IPS DF 4.7 (cell line): ENCODE data around the gene HPDL.
"Not testable (repeated sequence)": the region's sequence is repeated elsewhere in the genome, so short reads cannot be mapped to it uniquely, and the experiment has no call there.

Experiments used
- DNase-seq: peaks from one replicate; pipeline ENCODE4 v3.0.0-alpha.2; 2013; ENCODE audit warnings: low spot score; ENCODE audit errors: extremely low read depth

Gene HPDL

DNA sequence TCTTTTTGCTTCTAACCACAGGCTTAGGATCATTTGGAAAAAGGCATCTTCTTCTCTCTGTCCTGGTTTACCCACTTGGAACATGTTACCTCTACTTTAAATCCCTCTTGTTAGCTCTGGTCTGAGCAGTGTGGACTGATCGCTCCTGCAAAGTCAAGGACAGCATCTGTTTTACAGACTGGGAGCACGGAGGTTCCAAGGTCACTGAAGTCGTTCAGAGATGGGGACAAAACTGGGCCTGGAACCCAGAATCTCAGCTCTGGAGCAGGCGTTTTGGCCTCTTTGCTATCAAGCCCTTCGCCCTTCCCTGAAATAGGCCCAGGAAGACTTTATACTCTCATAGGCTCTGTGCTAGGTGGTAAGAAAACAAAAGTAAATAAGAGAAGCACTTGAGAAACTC is 24.8 kb downstream of the HPDL start:
- DNase-seq, result no peak

- DNase-seq, result no peak
Measured at GRCh38 chr1:45353685-45354084, 27.0 kb downstream of the HPDL start.

GRCh38 chr1:45354838-45355237 is 28.1 kb downstream of the HPDL start:
- DNase-seq, result no peak

- no peak for DNase-seq
Measured at GRCh38 chr1:45355683-45356082, 29.0 kb downstream of the HPDL start.

- no peak for DNase-seq
Measured at GRCh38 chr1:45356186-45356585, 29.5 kb downstream of the HPDL start.

GRCh38 chr1:45359882-45360513 is 33.3 kb downstream of the HPDL start:
- DNase-seq, result no peak

DNA sequence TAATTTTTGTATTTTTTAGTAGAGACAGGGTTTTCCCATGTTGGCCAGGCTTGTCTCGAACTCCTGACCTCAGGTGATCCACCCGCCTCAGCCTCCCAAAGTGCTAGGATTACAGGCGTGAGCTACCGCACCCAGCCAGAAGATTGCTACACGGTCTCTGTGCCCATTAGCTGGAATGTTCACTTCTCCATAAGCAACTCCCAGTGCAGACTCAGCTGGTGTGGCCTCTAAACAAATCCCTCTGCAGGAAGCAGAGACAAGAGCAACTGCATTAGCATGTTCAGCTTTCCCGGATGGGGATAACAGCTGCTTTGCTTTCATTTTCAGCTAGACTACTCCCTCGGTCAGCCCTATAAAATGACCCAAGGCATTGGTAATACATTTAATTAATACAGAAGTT is 34.3 kb downstream of the HPDL start:
- not testable (repeated sequence) for DNase-seq

DNA sequence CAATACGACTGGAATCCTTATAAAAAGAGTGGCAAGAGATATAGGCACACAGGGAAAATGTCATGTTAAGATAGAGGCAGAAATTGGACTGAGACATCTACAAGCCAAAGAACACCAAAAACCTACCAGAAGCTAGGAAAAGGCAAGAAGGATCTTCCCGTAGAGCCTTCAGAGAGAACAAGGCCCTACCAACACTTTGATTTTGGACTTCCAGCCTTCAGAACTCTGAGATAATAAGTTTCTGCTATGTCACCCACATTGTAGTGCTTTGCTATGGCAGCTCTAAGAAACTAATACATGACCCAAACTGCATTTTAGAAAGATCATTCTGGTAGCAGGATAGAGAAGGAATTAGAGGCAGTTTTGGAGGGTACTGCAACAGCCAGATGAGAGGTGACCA is 37.6 kb downstream of the HPDL start:
- no peak for DNase-seq

DNA sequence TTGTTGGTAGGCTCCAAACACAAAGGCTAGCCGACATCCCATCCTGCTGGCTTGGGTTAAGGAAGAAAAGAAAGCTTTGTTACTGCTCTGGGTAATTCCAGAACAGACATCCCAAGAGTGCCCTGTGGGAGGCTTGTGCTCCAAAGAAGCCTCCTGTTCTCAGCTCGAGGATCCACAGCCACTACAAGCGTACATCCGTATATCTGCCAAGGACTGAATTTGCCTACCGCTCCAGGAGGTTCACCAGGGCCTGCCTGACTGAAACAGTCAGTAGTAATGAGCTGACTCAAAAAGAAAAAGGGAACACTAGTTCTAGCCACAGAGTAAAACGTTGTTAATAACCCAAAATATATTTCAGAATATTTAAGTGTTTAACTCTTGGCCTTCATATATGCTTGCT is 38.4 kb downstream of the HPDL start:
- DNase-seq, result no peak

DNA sequence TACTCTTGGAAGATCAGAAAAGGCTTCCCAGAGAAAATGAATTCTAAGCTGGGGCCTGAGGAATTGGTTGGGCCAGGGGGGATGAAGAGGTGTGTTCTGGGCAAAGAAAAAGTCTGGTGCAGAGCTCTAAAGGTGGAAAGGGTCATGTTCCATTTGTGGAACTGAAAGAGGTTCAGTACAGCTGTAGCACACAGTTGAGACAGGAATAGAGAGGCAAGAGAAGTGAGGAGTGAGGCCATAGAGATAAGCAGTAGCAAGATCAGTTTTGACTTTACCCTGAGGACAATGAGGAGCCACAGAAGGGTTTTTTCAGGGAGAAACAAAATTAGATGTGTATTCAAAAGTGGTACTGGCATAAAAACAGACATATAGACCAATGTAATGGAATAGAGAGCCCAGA is 43.9 kb downstream of the HPDL start:
- no peak for DNase-seq

GRCh38 chr1:45373573-45373972 is 46.9 kb downstream of the HPDL start:
- DNase-seq, result no peak

DNA sequence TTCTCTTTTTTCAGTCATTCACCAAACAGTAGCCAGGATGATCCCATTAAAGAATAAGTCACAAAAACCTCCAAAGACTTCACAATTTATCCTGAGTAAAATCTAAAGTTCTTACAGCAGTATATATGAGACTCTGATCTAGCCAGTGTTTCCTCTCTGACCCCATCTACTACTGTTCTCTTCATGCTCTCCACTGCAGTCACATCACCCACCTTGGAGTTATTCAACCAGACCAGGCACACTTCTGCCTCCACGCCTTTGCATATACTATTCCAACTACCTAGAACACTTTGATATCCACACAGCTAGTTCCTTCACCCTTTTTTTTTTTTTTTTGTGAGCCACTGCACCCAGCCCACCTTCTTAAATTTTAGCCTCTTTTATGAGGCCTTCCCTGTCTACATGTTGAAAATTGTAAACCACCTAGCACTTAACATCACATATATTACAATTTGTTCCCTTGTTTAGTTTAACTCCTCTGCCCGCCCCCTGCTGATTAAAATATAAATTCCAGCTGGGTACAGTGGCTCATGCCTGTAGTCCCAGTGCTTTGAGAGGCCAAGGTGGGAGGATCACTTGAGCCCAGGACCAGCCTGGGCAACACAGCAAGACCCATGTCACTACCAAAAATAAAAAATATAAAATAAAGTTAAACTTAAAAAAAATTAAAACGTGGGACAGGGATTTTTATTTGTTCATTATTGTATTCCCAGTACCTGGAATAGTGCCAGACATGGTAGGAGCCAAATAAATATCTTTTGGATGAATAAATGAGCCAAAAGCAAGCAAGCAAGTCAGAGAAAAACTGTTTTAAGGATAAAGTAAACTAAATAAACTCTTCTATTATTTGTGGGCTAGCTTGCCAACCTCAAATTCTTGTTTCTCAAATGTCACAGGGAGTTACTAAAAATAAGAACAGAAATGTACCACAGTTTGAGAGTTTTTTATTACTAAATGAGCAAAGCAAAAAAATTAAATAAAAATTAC is 48.7 kb downstream of the HPDL start:
- no peak for DNase-seq

- no peak for DNase-seq
Measured at GRCh38 chr1:45378184-45378583, 51.5 kb downstream of the HPDL start.
